Caco-2 (cell line): ENCODE results near the gene CAMK2D. TPM values are rescaled to one million over a fixed set of nuclear protein-coding genes. Genes with fewer than 3 reads are reported as not detected.

Source experiments
- BruUV-seq: library from RNA; stranded (reverse); fragments of 400-500 nt; replicated peaks from 2 replicates; lab custom pipeline; 2021; lab: Mats Ljungman, UMichigan
- CTCF ChIA-PET: fragments of 300-600 bp; sonication (Branson Sonifier 250); formaldehyde crosslinking; loops from one replicate; lab custom pipeline; 2022; ENCODE audit warnings: antibody characterized with exemption; lab: Charles Lee
- POLR2A ChIA-PET: fragments of 300-600 bp; sonication (Branson Sonifier 250); formaldehyde crosslinking; loops from one replicate; lab custom pipeline; 2022; ENCODE audit warnings: antibody characterized with exemption; lab: Charles Lee
- DNase-seq, 2 experiments: peaks; one replicate each; pipeline versions ENCODE4 v3.0.0 to v3.0.0-alpha.2; 2020 to 2022
- H3K27me3 ChIP-seq: replicated peaks from 2 replicates; pipeline ENCODE4 v1.6.0; 2011; ENCODE audit warnings: low read length; ENCODE audit not compliant: control insufficient read depth, insufficient read depth
- H3K36me3 ChIP-seq: 2 replicates; pipeline ENCODE4 v1.5.1; 2011; ENCODE audit warnings: low read length; ENCODE audit not compliant: control insufficient read depth, insufficient read depth
- H3K4me1 ChIP-seq: fragments of 250-450 bp; sonication (Bioruptor Pico); 2 replicates; pipeline ENCODE4 v1.5.1; 2020; ENCODE audit warnings: mild to moderate bottlenecking
- H3K4me3 ChIP-seq: 2 replicates; pipeline ENCODE4 v1.5.1; 2011; ENCODE audit warnings: low read depth, mild to moderate bottlenecking, control low read depth, low read length
- H3K9me3 ChIP-seq: fragments of 250-450 bp; sonication (Bioruptor Pico); 2 replicates; pipeline ENCODE4 v1.5.1; 2020; ENCODE audit warnings: mild to moderate bottlenecking, moderate library complexity
- H3K27ac Mint-ChIP-seq: one replicate; pipeline ENCODE4 v1.8.0; 2022; ENCODE audit warnings: mixed read lengths; ENCODE audit not compliant: unreplicated experiment
- H3K27me3 Mint-ChIP-seq: one replicate; pipeline ENCODE4 v1.8.0; 2022; ENCODE audit warnings: mixed read lengths; ENCODE audit not compliant: insufficient read depth, unreplicated experiment
- H3K36me3 Mint-ChIP-seq: one replicate; pipeline ENCODE4 v1.8.0; 2022; ENCODE audit warnings: mild to moderate bottlenecking, mixed read lengths; ENCODE audit not compliant: insufficient read depth, unreplicated experiment
- H3K4me1 Mint-ChIP-seq: one replicate; pipeline ENCODE4 v1.8.0; 2022; ENCODE audit warnings: low read depth, mixed read lengths; ENCODE audit not compliant: unreplicated experiment
- H3K4me3 Mint-ChIP-seq: one replicate; pipeline ENCODE4 v1.8.0; 2022; ENCODE audit warnings: mild to moderate bottlenecking, moderate library complexity, mixed read lengths; ENCODE audit not compliant: unreplicated experiment
- H3K9me3 Mint-ChIP-seq: one replicate; pipeline ENCODE4 v1.8.0; 2022; ENCODE audit warnings: mixed read lengths; ENCODE audit not compliant: unreplicated experiment
- CTCF ChIP-seq, 2 experiments: fragments of 200-600 bp in 1 of 2; IDR thresholded peaks; 1 replicate in 1 of 2; 2 replicates in 1 of 2; pipeline versions ENCODE4 v1.5.1 to v1.8.0; 2011 to 2022; ENCODE audit warnings: antibody characterized with exemption in 1 of 2, control low read depth in 1 of 2, inconsistent platforms in 1 of 2, low read depth in 1 of 2, low read length in 1 of 2, mild to moderate bottlenecking in 1 of 2, moderate library complexity in 1 of 2; ENCODE audit not compliant: insufficient read depth in 1 of 2, severe bottlenecking in 1 of 2, unreplicated experiment in 1 of 2
- intact Hi-C: fragments of 100-400 bp; cut with micrococcal nuclease; formaldehyde crosslinking; loops from one replicate; pipeline ENCODE4 v1.10.0; 2022; ENCODE audit not compliant: unreplicated experiment
- total RNA-seq: library from RNA; stranded (reverse); gene quantifications from 2 replicates; pipeline ENCODE4 v1.2.3, GENCODE V29; 2022

CAMK2D gene
- total RNA-seq, 1 experiment from 2014 or later = 65.6 TPM

- CTCF ChIA-PET = interaction anchor here (1.5 kb wide), 1 partner anchor 126 kb away, joined by 4 read pairs; no protein-coding TSS in a partner anchor
- intact Hi-C loops = no loop called here
- no peaks in the 10 kb centered on the region for H3K27me3 Mint-ChIP-seq
- POLR2A ChIA-PET = no interaction called here
- H3K4me1 ChIP-seq = peaks cover 13% of the 10 kb centered on the region; the same call in 1 of the 2 replicates
- H3K4me1 Mint-ChIP-seq = peaks cover 8% of the 10 kb centered on the region
- BruUV-seq = no TSS peak
- DNase-seq = no peak
- H3K36me3 ChIP-seq = no peaks in the 10 kb centered on the region
- no peak for TF ChIP-seq CTCF (IDR thresholded peaks at IDR 0.05; ENCODE audit: insufficient read depth in 1 of 2, low read depth in 1 of 2, low read length in 1 of 2, severe bottlenecking in 1 of 2, unreplicated experiment in 1 of 2)
- peaks cover 7% of the 10 kb centered on the region for H3K9me3 Mint-ChIP-seq
- H3K36me3 Mint-ChIP-seq = peaks cover 17% of the 10 kb centered on the region
- H3K9me3 ChIP-seq = no peaks in the 10 kb centered on the region
- no peak overlapping the region for H3K27ac Mint-ChIP-seq
- no peaks in the 10 kb centered on the region for H3K27me3 ChIP-seq
- H3K4me3 Mint-ChIP-seq = no peak overlapping the region
- H3K4me3 ChIP-seq = no peak overlapping the region
These were observed 87.3 kb downstream of the CAMK2D start for GRCh38 chr4:113674251-113674650.

- H3K27me3 ChIP-seq = no peaks in the 10 kb centered on the region
- Mint-ChIP-seq H3K27ac (no peak overlapping the region), H3K4me1 (peaks cover 8% of the 10 kb centered on the region), H3K27me3 (no peaks in the 10 kb centered on the region), H3K36me3 (peaks cover 18% of the 10 kb centered on the region), H3K9me3 (peaks cover 7% of the 10 kb centered on the region), H3K4me3 (no peak overlapping the region)
- no peak for TF ChIP-seq CTCF (IDR thresholded peaks at IDR 0.05; ENCODE audit: insufficient read depth in 1 of 2, low read depth in 1 of 2, low read length in 1 of 2, severe bottlenecking in 1 of 2, unreplicated experiment in 1 of 2)
- intact Hi-C loops = loop anchor here (1.0 kb wide), 1 partner anchor 126 kb away; no protein-coding TSS in a partner anchor
- no TSS peak for BruUV-seq
- no peak overlapping the region for H3K4me3 ChIP-seq
- POLR2A ChIA-PET = no interaction called here
- no peaks in the 10 kb centered on the region for H3K9me3 ChIP-seq
- CTCF ChIA-PET = interaction anchor here (0.6 to 1.0 kb wide), 2 partner anchors 11 to 279 kb away, joined by 4 to 5 read pairs; no protein-coding TSS in a partner anchor
- peak; percentile 39 to 53 for DNase-seq
- H3K4me1 ChIP-seq = peaks cover 13% of the 10 kb centered on the region; the same call in 1 of the 2 replicates
- H3K36me3 ChIP-seq = no peaks in the 10 kb centered on the region
These were observed 88.1 kb downstream of the CAMK2D start for GRCh38 chr4:113673450-113673849.

- Mint-ChIP-seq H3K4me3 (no peak overlapping the region), H3K27ac (no peak overlapping the region), H3K9me3 (no peaks in the 10 kb centered on the region), H3K27me3 (no peaks in the 10 kb centered on the region), H3K36me3 (peaks cover 12% of the 10 kb centered on the region), H3K4me1 (peaks cover 6% of the 10 kb centered on the region)
- Histone ChIP-seq H3K27me3 (no peaks in the 10 kb centered on the region), H3K4me1 (peaks cover 19% of the 10 kb centered on the region), H3K36me3 (no peaks in the 10 kb centered on the region), H3K9me3 (no peaks in the 10 kb centered on the region), H3K4me3 (no peak overlapping the region)
- DNase-seq = no peak
- ChIA-PET POLR2A (no interaction called here), CTCF (interaction anchor here (0.5 to 1.4 kb wide), 2 partner anchors 18 to 119 kb away, joined by 3 read pairs; no protein-coding TSS in a partner anchor)
- intact Hi-C loops = no loop called here
- no TSS peak for BruUV-seq
- no peak for TF ChIP-seq CTCF (IDR thresholded peaks at IDR 0.05; ENCODE audit: insufficient read depth in 1 of 2, low read depth in 1 of 2, low read length in 1 of 2, severe bottlenecking in 1 of 2, unreplicated experiment in 1 of 2)
These were observed 95.0 kb downstream of the CAMK2D start for GRCh38 chr4:113666386-113667114.
